Thyroid gland (tissue), 4 donors: ENCODE data around the gene PTGES. TPM values are rescaled to one million over a fixed set of nuclear protein-coding genes. Genes with fewer than 3 reads are reported as not detected.
A peak's percentile ranks its signal among the peaks of the same experiment; 100 is the strongest.

Experiments used
- DNase-seq, 2 donors: peaks; one replicate each; pipeline ENCODE4 v3.0.0-alpha.2; 2019
- H3K27ac ChIP-seq, 3 donors: fragments of 200-600 bp; sonication (generic); 1 replicate in 2 of 3; 2 replicates in 1 of 3; pipeline ENCODE4 v1.5.1; 2016 to 2019; ENCODE audit warnings: mild to moderate bottlenecking in 1 of 3, moderate library complexity in 1 of 3
- H3K27me3 ChIP-seq: fragments of 200-600 bp; sonication (generic); one replicate; pipeline ENCODE4 v1.5.1; 2019
- H3K36me3 ChIP-seq, 2 donors: fragments of 200-600 bp; sonication (generic); one replicate each; pipeline ENCODE4 v1.5.1; 2016 to 2019
- H3K4me1 ChIP-seq, 2 donors: fragments of 200-600 bp; sonication (generic); one replicate each; pipeline ENCODE4 v1.5.1; 2017 to 2019
- H3K4me3 ChIP-seq, 3 donors: fragments of 200-600 bp; sonication (generic); replicated peaks in 1 of 3; 1 replicate in 2 of 3; 2 replicates in 1 of 3; pipeline ENCODE4 v1.5.1; 2016; ENCODE audit warnings: mild to moderate bottlenecking in 1 of 3
- H3K9me3 ChIP-seq: fragments of 200-600 bp; sonication (generic); one replicate; pipeline ENCODE4 v1.5.1; 2017
- CTCF ChIP-seq, 6 experiments: fragments of 200-600 bp in 3 of 6; fragments of 450-650 bp in 3 of 6; sonication (generic) in 3 of 6; IDR thresholded peaks; one replicate each; pipeline ENCODE4 v1.5.1; 2016 to 2019; ENCODE audit warnings: antibody characterized with exemption in 6 of 6, mild to moderate bottlenecking in 2 of 6, inconsistent platforms in 1 of 6, moderate library complexity in 1 of 6
- POLR2A ChIP-seq, 2 donors: fragments of 450-650 bp; IDR thresholded peaks; one replicate each; pipeline ENCODE4 v1.6.1; 2017; ENCODE audit warnings: antibody characterized with exemption in 2 of 2, mild to moderate bottlenecking in 2 of 2, moderate library complexity in 1 of 2
- WGBS, 2 donors: methylation state at CpG; one replicate each; pipeline ENCODE4 v1.1.5; 2017; 5-methylcytosine and 5-hydroxymethylcytosine counted together
- intact Hi-C: fragments of 100-400 bp; cut with DNase I; formaldehyde crosslinking; loops from one replicate; pipeline ENCODE4 v1.15.1; 2023
- total RNA-seq, 4 donors: library from RNA; depleted of rRNA; stranded (reverse); fragments of >200 nt; gene quantifications; one replicate each; pipeline ENCODE4 v1.2.3, GENCODE V29; 2016

The PTGES gene
- total RNA-seq, 4 donors from 2014 or later = 0.29 to 5.3 (median 2.3) TPM

GRCh38 chr9:129693741-129694140 is 59.1 kb downstream of the PTGES start:
- Histone ChIP-seq H3K27ac (peak overlapping the region in 1 of 3 donors; percentile 24), H3K4me1 (peaks cover 6 to 16% of the 10 kb centered on the region in 2 donors), H3K36me3 (no peaks in the 10 kb centered on the region), H3K9me3 (no peaks in the 10 kb centered on the region), H3K27me3 (peaks cover 4% of the 10 kb centered on the region), H3K4me3 (no peak overlapping the region)
- TF ChIP-seq POLR2A (IDR thresholded peaks at IDR 0.05) (no peak), CTCF (IDR thresholded peaks at IDR 0.05) (no peak)
- DNase-seq = no peak
- 80 to 82% methylated on average over 8 of the region's 8 CpGs for WGBS, 2 donors
- intact Hi-C loops = no loop called here

DNA sequence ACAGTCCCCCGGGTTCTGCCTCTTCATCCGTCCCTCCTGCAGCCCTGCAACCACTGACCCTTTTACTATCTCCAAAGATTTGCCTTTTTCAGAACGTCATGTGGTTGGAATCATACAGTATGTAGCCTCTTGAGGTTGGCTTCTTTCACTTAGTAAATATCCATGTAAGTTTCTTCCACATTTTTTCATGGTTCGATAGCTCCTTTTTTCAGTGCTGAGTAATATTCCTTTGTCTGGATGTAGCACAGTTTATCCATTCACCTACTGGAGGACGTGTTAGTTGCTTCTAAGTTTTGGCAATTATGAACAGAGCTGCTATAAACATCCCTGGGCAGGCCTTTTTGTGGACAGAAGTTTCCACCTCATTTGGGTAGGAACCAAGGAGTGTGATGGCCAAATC is 60.3 kb downstream of the PTGES start:
- intact Hi-C loops = no loop called here
- 87 to 90% methylated on average over 5 of the region's 5 CpGs for WGBS, 2 donors

More for the DNA sequence above, 60.3 kb downstream of the PTGES start:
- no peak for DNase-seq
- H3K4me1 ChIP-seq = peaks cover 1 to 10% of the 10 kb centered on the region in 2 donors
- TF ChIP-seq CTCF (IDR thresholded peaks at IDR 0.05) (no peak), POLR2A (IDR thresholded peaks at IDR 0.05) (no peak)
- no peak overlapping the region for H3K4me3 ChIP-seq
- no peaks in the 10 kb centered on the region for H3K36me3 ChIP-seq
- no peaks in the 10 kb centered on the region for H3K9me3 ChIP-seq
- peaks cover under 1% of the 10 kb centered on the region for H3K27me3 ChIP-seq
- no peak overlapping the region for H3K27ac ChIP-seq

Other genes starting within 250 kb of the PTGES start
- not detected for gene C9orf50, start 131.9 kb downstream of the PTGES start, total RNA-seq
- 10 to 100 TPM; 19.6 to 28.4 (median 22.6) TPM for gene NTMT1, start 126.9 kb downstream of the PTGES start, total RNA-seq
- 10 to 100 TPM; 21.7 to 29.2 (median 24.0) TPM for gene ASB6, start 110.9 kb downstream of the PTGES start, total RNA-seq
- 10 to 100 TPM in 2 of 4 donors, 1 to 10 TPM in 2; 2.9 to 10.6 (median 8.1) TPM for gene PRRX2, start 87.4 kb downstream of the PTGES start, total RNA-seq
- 10 to 100 TPM; 25.2 to 36.3 (median 29.7) TPM for gene TOR1B, start 50.1 kb upstream of the PTGES start, total RNA-seq
- gene TOR1A, start 71.1 kb upstream of the PTGES start, total RNA-seq = 10 to 100 TPM; 30.0 to 61.2 (median 42.8) TPM
- gene C9orf78, start 82.2 kb upstream of the PTGES start, total RNA-seq = 10 to 100 TPM; 59.4 to 89.2 (median 81.4) TPM
- 10 to 100 TPM; 23.9 to 61.8 (median 52.0) TPM for gene USP20, start 82.4 kb upstream of the PTGES start, total RNA-seq